K562 treated with DMSO at 1 percent for 24 hours (cell line): ENCODE measurements around the gene EPB41L5. TPM values are rescaled to one million over a fixed set of nuclear protein-coding genes. Genes with fewer than 3 reads are reported as not detected.

Experiments used
- total RNA-seq: library from RNA; unstranded; fragments of 300-600 nt; gene quantifications from 2 replicates; pipeline ENCODE4 v1.2.3, GENCODE V29; 2022; ENCODE audit warnings: low read depth; ENCODE audit not compliant: insufficient read depth

The EPB41L5 gene
- 5.4 and 8.5 TPM in 2 replicates for total RNA-seq

DNA sequence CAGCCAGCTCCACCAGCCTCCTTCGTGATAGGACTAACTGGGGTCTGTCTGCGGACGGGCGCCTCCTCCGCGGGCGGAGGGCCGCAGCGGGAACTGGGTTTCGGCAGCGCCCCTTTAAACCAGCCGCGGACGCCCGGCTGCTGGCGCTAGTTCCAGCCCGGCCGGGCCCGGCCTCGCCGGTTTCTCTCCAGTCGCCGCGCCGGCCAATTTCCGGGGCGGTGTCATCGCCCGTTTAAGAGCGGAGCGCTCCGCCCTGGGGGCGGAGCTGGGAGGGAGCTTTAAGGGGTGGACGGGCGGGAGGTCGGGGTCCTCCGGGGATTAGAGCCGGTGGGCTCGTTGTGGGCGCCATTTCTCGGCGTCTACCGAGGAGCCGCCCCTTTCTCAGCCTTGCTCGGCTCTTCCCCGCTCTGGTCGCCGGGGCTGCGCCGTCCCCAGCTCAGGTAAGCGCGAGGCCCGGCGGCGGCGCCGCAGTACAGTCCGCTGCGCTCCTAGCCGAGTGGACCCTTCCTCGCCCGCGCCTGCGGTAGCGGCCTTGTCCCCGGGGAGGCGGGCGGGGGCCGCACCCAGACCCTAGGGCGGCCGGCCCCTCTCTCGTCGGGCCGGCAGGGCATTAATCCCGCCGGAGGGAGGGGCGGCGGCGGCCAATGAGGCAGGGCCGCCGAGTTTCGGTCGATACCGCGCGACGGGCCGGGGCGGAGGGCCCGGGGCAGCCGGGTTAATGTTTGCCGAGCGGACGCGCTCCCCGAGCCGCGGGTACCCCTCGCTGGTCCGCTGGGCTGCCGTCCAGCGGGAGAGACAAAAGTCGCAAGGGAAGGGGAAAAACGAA lies at the start of gene EPB41L5:
EPB41L5 (plus strand) TSS at position 307 of the 826 bp plus-strand sequence. CDS start 6,008 bp downstream, outside the sequence.

DNA sequence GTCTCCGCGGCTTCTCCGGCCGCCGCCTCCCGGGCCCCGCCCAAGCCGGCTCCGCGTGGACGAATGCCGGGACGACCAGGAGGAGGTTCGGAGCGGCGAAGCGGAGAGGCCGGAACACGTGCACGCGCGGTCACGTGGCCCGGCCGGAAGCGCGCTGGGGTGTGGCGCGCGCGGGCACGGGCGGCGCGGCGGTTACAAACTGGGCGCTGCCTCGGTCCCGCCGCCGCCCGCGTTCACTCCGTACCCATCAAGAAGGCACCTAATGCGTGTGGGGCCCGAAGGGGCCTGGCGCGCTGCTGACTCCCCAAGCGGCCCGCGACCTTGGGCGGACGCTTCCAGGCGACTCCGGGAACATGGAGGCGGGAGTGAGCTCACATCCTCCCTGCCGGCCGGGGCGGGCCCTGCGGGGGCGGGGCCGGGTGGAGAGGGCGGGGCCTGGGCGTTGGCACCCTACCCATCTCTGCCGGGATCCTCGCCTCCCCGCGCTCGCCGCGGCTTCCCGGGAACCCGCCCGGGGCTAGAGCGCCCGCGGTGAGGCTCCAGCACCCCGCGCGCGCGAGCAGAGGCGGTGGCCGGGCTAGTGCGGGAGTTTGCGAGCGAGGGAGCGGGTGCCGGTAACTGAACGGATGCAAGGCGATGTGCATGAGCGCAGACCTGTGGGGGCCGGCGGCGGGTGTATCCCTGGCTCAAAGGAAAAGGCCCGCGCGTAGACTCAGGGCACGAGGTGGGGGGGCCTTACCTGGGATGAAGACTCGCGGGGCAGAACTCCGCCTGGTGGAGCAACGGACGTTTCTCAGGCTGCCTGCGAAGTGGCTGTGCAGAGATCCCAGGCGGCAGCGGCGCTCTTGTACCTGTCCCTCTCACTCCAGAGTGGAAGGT lies 210.4 kb downstream of the EPB41L5 start, which contains the start of gene TMEM185B:
TMEM185B (minus strand) TSS at position 367 of the 879 bp plus-strand sequence. CDS start 424 bp downstream, outside the sequence.

Other genes with a start within 250 kb of the EPB41L5 start
- 31.5 and 31.8 TPM in 2 replicates for gene TMEM185B, start 210.3 kb downstream of the EPB41L5 start, total RNA-seq
- 64.3 and 71.0 TPM in 2 replicates for gene RALB, start 239.8 kb downstream of the EPB41L5 start, total RNA-seq